ENCODE results near the gene ST3GAL6. TPM values are rescaled to one million over a fixed set of nuclear protein-coding genes. Genes with fewer than 3 reads are reported as not detected.

ST3GAL6 gene
- polyA plus RNA-seq, 3 donors: 21.0 to 49.5 (median 22.8) TPM

DNA sequence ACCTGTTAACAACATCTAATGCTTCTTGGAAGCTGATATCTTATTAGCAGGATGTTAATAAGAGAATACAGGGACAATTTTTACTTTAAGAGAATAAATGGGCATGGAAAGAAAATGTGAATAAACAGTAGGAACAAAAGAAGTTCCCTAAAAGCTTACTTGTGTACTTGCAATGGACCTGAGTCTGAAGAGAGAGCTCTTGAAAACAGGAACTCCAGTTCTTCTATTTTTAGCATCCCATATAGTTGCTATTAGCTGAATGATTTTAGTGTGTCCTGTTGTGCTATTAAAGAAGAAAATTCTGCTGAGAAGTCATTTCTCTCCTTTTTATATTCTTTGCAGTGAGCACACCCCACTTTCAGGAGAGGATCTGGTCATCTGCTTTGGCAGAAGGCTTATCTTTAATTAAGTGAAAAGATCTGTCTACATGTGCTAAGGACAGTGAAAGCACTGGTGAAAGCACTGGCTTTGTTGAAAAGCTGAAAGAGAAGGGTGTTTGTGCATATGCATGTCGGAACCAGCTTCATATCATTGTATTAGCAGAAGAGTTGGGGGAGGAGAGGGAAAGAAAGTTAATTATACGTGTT, 1.4 kb upstream of the ST3GAL6 start:
- no peaks in the 10 kb centered on the region for H3K27me3 Mint-ChIP-seq (ENCODE audit: low read depth in 3 of 3)
- Histone ChIP-seq H3K27ac (ENCODE audit: low read depth in 1 of 2, low read length in 2 of 2) (peak overlapping the region; percentile 86 to 92), H3K4me3 (replicated peaks in 1 of 3; ENCODE audit: low read depth in 2 of 3, low read length in 3 of 3) (peak overlapping the region; percentile 9 to 68 (median 37)), H2AFZ (ENCODE audit: insufficient read depth, low read depth, low read length, poor library complexity, severe bottlenecking) (no peak overlapping the region), H3K9ac (ENCODE audit: insufficient read depth, low read length, poor library complexity, severe bottlenecking) (no peak overlapping the region), H4K20me1 (ENCODE audit: insufficient read depth, low read length) (peaks cover 23% of the 10 kb centered on the region), H3K79me2 (ENCODE audit: insufficient read depth, low read length) (peaks cover 49% of the 10 kb centered on the region), H3K36me3 (replicated peaks in 1 of 2; ENCODE audit: control insufficient read depth in 1 of 2, insufficient read depth in 2 of 2, low read length in 2 of 2) (no peaks in the 10 kb centered on the region), H3K9me3 (replicated peaks in 1 of 2; ENCODE audit: control insufficient read depth in 1 of 2, insufficient read depth in 1 of 2, low read length in 2 of 2) (no peaks in the 10 kb centered on the region), H3K4me1 (ENCODE audit: control insufficient read depth in 1 of 2, insufficient read depth in 2 of 2, low read length in 2 of 2) (peaks cover 65 to 74% of the 10 kb centered on the region in 2 donors), H3K27me3 (ENCODE audit: control insufficient read depth in 2 of 2, insufficient read depth in 2 of 2, low read length in 2 of 2) (no peaks in the 10 kb centered on the region), H3K4me2 (replicated peaks; ENCODE audit: extremely low read depth, low read length, poor library complexity, severe bottlenecking) (peak overlapping the region; percentile 86)
- intact Hi-C loops (cut with micrococcal nuclease): loop anchor here (2.0 to 10.0 kb wide), 3 partner anchors 17 to 167 kb away; partner anchors contain the start of gene CPOX (in 1 of the 2)
- no peaks in the 10 kb centered on the region for H3K9me3 Mint-ChIP-seq
- no peak for TF ChIP-seq CTCF (IDR thresholded peaks at IDR 0.05)
- peak overlapping the region; percentile 92 to 99 (median 97) for H3K27ac Mint-ChIP-seq
- no CpG with 5 or more reads among the region's 2 CpGs for WGBS (ENCODE audit: insufficient coverage)
- peak; percentile 54 to 83 (median 77) for DNase-seq
- H3K4me1 Mint-ChIP-seq: peaks cover 68% of the 10 kb centered on the region
- peak overlapping the region; percentile 37 to 57 for H3K4me3 Mint-ChIP-seq
- no peaks in the 10 kb centered on the region for H3K36me3 Mint-ChIP-seq

DNA sequence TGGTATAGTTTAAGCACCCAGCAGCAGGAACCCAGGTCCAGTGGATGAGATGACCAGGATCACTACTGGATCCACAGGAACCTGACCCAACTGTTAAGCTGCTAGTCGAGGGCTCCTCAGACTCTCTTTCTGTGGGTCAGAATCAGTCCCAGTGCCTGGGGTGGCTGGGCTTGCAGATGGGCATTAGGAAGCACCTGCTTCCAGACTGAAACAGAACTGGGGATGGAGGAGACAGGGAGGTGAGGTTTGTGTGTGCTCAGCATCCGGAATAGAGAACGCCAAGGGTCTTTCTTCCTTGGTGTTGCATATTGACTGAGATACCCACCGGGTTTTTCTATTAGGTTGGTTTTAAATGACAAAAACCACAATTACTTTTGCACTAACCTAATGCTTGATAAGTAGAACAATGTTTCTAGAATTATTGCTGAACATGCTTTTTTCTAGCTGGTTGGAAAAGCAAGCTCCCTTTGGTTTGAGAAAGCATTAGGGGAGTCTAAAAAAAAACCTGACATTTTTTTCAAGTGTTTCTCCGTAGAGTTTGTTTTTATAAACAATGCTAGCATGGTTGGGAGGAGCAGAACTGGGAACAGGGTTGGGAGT, 779 bp downstream of the ST3GAL6 start:
- WGBS (ENCODE audit: insufficient coverage): 0% methylated on average over 4 of the region's 5 CpGs
- H3K9ac ChIP-seq (ENCODE audit: insufficient read depth, low read length, poor library complexity, severe bottlenecking): peak overlapping the region; percentile 53
- peak overlapping the region; percentile 84 to 92 for H3K27ac ChIP-seq (ENCODE audit: low read depth in 1 of 2, low read length in 2 of 2)
- H3K27ac Mint-ChIP-seq: peak overlapping the region; percentile 94 to 99 (median 99)
- no peak overlapping the region for H2AFZ ChIP-seq (ENCODE audit: insufficient read depth, low read depth, low read length, poor library complexity, severe bottlenecking)
- no peak for DNase-seq
- no peaks in the 10 kb centered on the region for H3K27me3 Mint-ChIP-seq (ENCODE audit: low read depth in 3 of 3)
- H3K79me2 ChIP-seq (ENCODE audit: insufficient read depth, low read length): peaks cover 71% of the 10 kb centered on the region
- no peaks in the 10 kb centered on the region for H3K27me3 ChIP-seq (ENCODE audit: control insufficient read depth in 2 of 2, insufficient read depth in 2 of 2, low read length in 2 of 2)
- no peaks in the 10 kb centered on the region for H3K9me3 ChIP-seq (replicated peaks in 1 of 2; ENCODE audit: control insufficient read depth in 1 of 2, insufficient read depth in 1 of 2, low read length in 2 of 2)
- H3K4me3 ChIP-seq (replicated peaks in 1 of 3; ENCODE audit: low read depth in 2 of 3, low read length in 3 of 3): peak overlapping the region; percentile 60 to 98 (median 85)
- H3K9me3 Mint-ChIP-seq: no peaks in the 10 kb centered on the region
- H3K4me1 Mint-ChIP-seq: peaks cover 84% of the 10 kb centered on the region
- H3K4me3 Mint-ChIP-seq: peak overlapping the region; percentile 86 to 94
- peaks cover 11 to 12% of the 10 kb centered on the region in 2 donors for H3K36me3 Mint-ChIP-seq
- peaks cover 79 to 92% of the 10 kb centered on the region in 2 donors for H3K4me1 ChIP-seq (ENCODE audit: control insufficient read depth in 1 of 2, insufficient read depth in 2 of 2, low read length in 2 of 2)
- TF ChIP-seq CTCF (IDR thresholded peaks at IDR 0.05): no peak
- intact Hi-C loops (cut with micrococcal nuclease): loop anchor here (2.0 to 10.0 kb wide), 3 partner anchors 15 to 169 kb away; partner anchors contain the start of gene CPOX (in 1 of the 2)
- peak overlapping the region; percentile 86 for H3K4me2 ChIP-seq (replicated peaks; ENCODE audit: extremely low read depth, low read length, poor library complexity, severe bottlenecking)
- H3K36me3 ChIP-seq (replicated peaks in 1 of 2; ENCODE audit: control insufficient read depth in 1 of 2, insufficient read depth in 2 of 2, low read length in 2 of 2): peaks cover under 1 to 8% of the 10 kb centered on the region in 2 donors
- peaks cover 45% of the 10 kb centered on the region for H4K20me1 ChIP-seq (ENCODE audit: insufficient read depth, low read length)
